Measurements from ENCODE around the gene ATP9B.

The ATP9B gene

GRCh38 chr18:79314838-79315388 is 245.7 kb downstream of the ATP9B start:
- no peak overlapping the region for H3K4ac ChIP-seq (ENCODE audit: low read depth, low read length)
- H3K9ac ChIP-seq (ENCODE audit: low read length): no peak overlapping the region
- no peaks in the 10 kb centered on the region for H3K27me3 ChIP-seq (ENCODE audit: insufficient read depth, low read length, poor library complexity)
- H2AK5ac ChIP-seq (ENCODE audit: low read length): no peak overlapping the region
- no peaks in the 10 kb centered on the region for H3K79me2 ChIP-seq (ENCODE audit: control insufficient read depth, insufficient read depth, low read length)
- H3K36me3 ChIP-seq (ENCODE audit: control insufficient read depth, insufficient read depth, low read length): no peaks in the 10 kb centered on the region
- H4K8ac ChIP-seq (ENCODE audit: low read depth, low read length): no peak overlapping the region
- H3K4me2 ChIP-seq (ENCODE audit: low read length): no peak overlapping the region
- H3K56ac ChIP-seq (ENCODE audit: low read length): no peak overlapping the region
- H3K27ac ChIP-seq (ENCODE audit: low read depth, low read length): no peak overlapping the region
- no peak overlapping the region for H3K4me3 ChIP-seq (ENCODE audit: low read length)
- no peak overlapping the region for H2BK120ac ChIP-seq (ENCODE audit: low read depth, low read length)
- no peaks in the 10 kb centered on the region for H3K4me1 ChIP-seq (ENCODE audit: control insufficient read depth, low read depth, low read length)
- no peak overlapping the region for H2BK15ac ChIP-seq (replicated peaks; ENCODE audit: low read depth)
- DNase-seq: no peak
- no peaks in the 10 kb centered on the region for H3K79me1 ChIP-seq (ENCODE audit: low read length)
- H2BK5ac ChIP-seq (ENCODE audit: low read length): no peak overlapping the region
- H3K18ac ChIP-seq (ENCODE audit: low read length): no peak overlapping the region
- no peak overlapping the region for H4K5ac ChIP-seq (ENCODE audit: low read length)
- no CpG with 5 or more reads among the region's 12 CpGs for WGBS (ENCODE audit: extremely low coverage, insufficient coverage, low lambda C conversion rate)
- no peak overlapping the region for H3K23ac ChIP-seq (ENCODE audit: low read length)

- no peak overlapping the region for H4K8ac ChIP-seq (ENCODE audit: low read depth, low read length)
- H4K5ac ChIP-seq (ENCODE audit: low read length): no peak overlapping the region
- H3K23ac ChIP-seq (ENCODE audit: low read length): no peak overlapping the region
- H2BK5ac ChIP-seq (ENCODE audit: low read length): no peak overlapping the region
- H2BK120ac ChIP-seq (ENCODE audit: low read depth, low read length): no peak overlapping the region
- H3K4ac ChIP-seq (ENCODE audit: low read depth, low read length): no peak overlapping the region
- no peak overlapping the region for H3K4me3 ChIP-seq (ENCODE audit: low read length)
- no peak overlapping the region for H2BK15ac ChIP-seq (replicated peaks; ENCODE audit: low read depth)
- no CpG with 5 or more reads among the region's 2 CpGs for WGBS (ENCODE audit: extremely low coverage, insufficient coverage, low lambda C conversion rate)
- no peak overlapping the region for H3K56ac ChIP-seq (ENCODE audit: low read length)
- no peaks in the 10 kb centered on the region for H3K36me3 ChIP-seq (ENCODE audit: control insufficient read depth, insufficient read depth, low read length)
- H3K18ac ChIP-seq (ENCODE audit: low read length): no peak overlapping the region
- no peak for DNase-seq
- H3K79me1 ChIP-seq (ENCODE audit: low read length): no peaks in the 10 kb centered on the region
- no peaks in the 10 kb centered on the region for H3K4me1 ChIP-seq (ENCODE audit: control insufficient read depth, low read depth, low read length)
- no peaks in the 10 kb centered on the region for H3K79me2 ChIP-seq (ENCODE audit: control insufficient read depth, insufficient read depth, low read length)
- no peak overlapping the region for H3K27ac ChIP-seq (ENCODE audit: low read depth, low read length)
- H3K27me3 ChIP-seq (ENCODE audit: insufficient read depth, low read length, poor library complexity): no peaks in the 10 kb centered on the region
- no peak overlapping the region for H3K9ac ChIP-seq (ENCODE audit: low read length)
- no peak overlapping the region for H3K4me2 ChIP-seq (ENCODE audit: low read length)
- no peak overlapping the region for H2AK5ac ChIP-seq (ENCODE audit: low read length)
Measured at GRCh38 chr18:79315596-79315995, 246.4 kb downstream of the ATP9B start.

GRCh38 chr18:79317703-79318102 is 248.5 kb downstream of the ATP9B start:
- Histone ChIP-seq H4K8ac (ENCODE audit: low read depth, low read length) (no peak overlapping the region), H3K79me2 (ENCODE audit: control insufficient read depth, insufficient read depth, low read length) (no peaks in the 10 kb centered on the region), H2BK120ac (ENCODE audit: low read depth, low read length) (no peak overlapping the region), H3K27ac (ENCODE audit: low read depth, low read length) (no peak overlapping the region), H3K4me2 (ENCODE audit: low read length) (no peak overlapping the region), H3K23ac (ENCODE audit: low read length) (no peak overlapping the region), H3K36me3 (ENCODE audit: control insufficient read depth, insufficient read depth, low read length) (no peaks in the 10 kb centered on the region), H2BK15ac (replicated peaks; ENCODE audit: low read depth) (no peak overlapping the region), H3K18ac (ENCODE audit: low read length) (no peak overlapping the region), H3K4me1 (ENCODE audit: control insufficient read depth, low read depth, low read length) (no peaks in the 10 kb centered on the region), H3K4ac (ENCODE audit: low read depth, low read length) (no peak overlapping the region), H2BK5ac (ENCODE audit: low read length) (no peak overlapping the region), H2AK5ac (ENCODE audit: low read length) (no peak overlapping the region), H3K27me3 (ENCODE audit: insufficient read depth, low read length, poor library complexity) (no peaks in the 10 kb centered on the region), H3K56ac (ENCODE audit: low read length) (no peak overlapping the region), H3K9ac (ENCODE audit: low read length) (no peak overlapping the region), H3K79me1 (ENCODE audit: low read length) (no peaks in the 10 kb centered on the region), H3K4me3 (ENCODE audit: low read length) (no peak overlapping the region), H4K5ac (ENCODE audit: low read length) (no peak overlapping the region)
- WGBS (ENCODE audit: extremely low coverage, insufficient coverage, low lambda C conversion rate): no CpG with 5 or more reads among the region's 2 CpGs
- peak; percentile 34 for DNase-seq

GRCh38 chr18:79318142-79318673 is 249.0 kb downstream of the ATP9B start:
- Histone ChIP-seq H2BK120ac (ENCODE audit: low read depth, low read length) (no peak overlapping the region), H3K4ac (ENCODE audit: low read depth, low read length) (no peak overlapping the region), H3K18ac (ENCODE audit: low read length) (no peak overlapping the region), H3K79me2 (ENCODE audit: control insufficient read depth, insufficient read depth, low read length) (no peaks in the 10 kb centered on the region), H3K4me3 (ENCODE audit: low read length) (no peak overlapping the region), H3K4me2 (ENCODE audit: low read length) (no peak overlapping the region), H3K9ac (ENCODE audit: low read length) (no peak overlapping the region), H4K8ac (ENCODE audit: low read depth, low read length) (no peak overlapping the region), H3K27ac (ENCODE audit: low read depth, low read length) (no peak overlapping the region), H4K5ac (ENCODE audit: low read length) (no peak overlapping the region), H3K56ac (ENCODE audit: low read length) (no peak overlapping the region), H2AK5ac (ENCODE audit: low read length) (no peak overlapping the region), H3K36me3 (ENCODE audit: control insufficient read depth, insufficient read depth, low read length) (no peaks in the 10 kb centered on the region), H3K27me3 (ENCODE audit: insufficient read depth, low read length, poor library complexity) (no peaks in the 10 kb centered on the region), H3K4me1 (ENCODE audit: control insufficient read depth, low read depth, low read length) (no peaks in the 10 kb centered on the region), H2BK5ac (ENCODE audit: low read length) (no peak overlapping the region), H3K23ac (ENCODE audit: low read length) (no peak overlapping the region), H3K79me1 (ENCODE audit: low read length) (no peaks in the 10 kb centered on the region), H2BK15ac (replicated peaks; ENCODE audit: low read depth) (no peak overlapping the region)
- no CpG with 5 or more reads among the region's 9 CpGs for WGBS (ENCODE audit: extremely low coverage, insufficient coverage, low lambda C conversion rate)
- no peak for DNase-seq

GRCh38 chr18:79320216-79320850 is 251.1 kb downstream of the ATP9B start:
- Histone ChIP-seq H3K4ac (ENCODE audit: low read depth, low read length) (no peak overlapping the region), H2BK120ac (ENCODE audit: low read depth, low read length) (no peak overlapping the region), H3K27ac (ENCODE audit: low read depth, low read length) (no peak overlapping the region), H2BK5ac (ENCODE audit: low read length) (no peak overlapping the region), H3K4me2 (ENCODE audit: low read length) (no peak overlapping the region), H3K23ac (ENCODE audit: low read length) (no peak overlapping the region), H3K9ac (ENCODE audit: low read length) (no peak overlapping the region), H3K36me3 (ENCODE audit: control insufficient read depth, insufficient read depth, low read length) (no peaks in the 10 kb centered on the region), H3K79me1 (ENCODE audit: low read length) (no peaks in the 10 kb centered on the region), H3K27me3 (ENCODE audit: insufficient read depth, low read length, poor library complexity) (no peaks in the 10 kb centered on the region), H4K5ac (ENCODE audit: low read length) (no peak overlapping the region), H2AK5ac (ENCODE audit: low read length) (no peak overlapping the region), H3K4me3 (ENCODE audit: low read length) (no peak overlapping the region), H4K8ac (ENCODE audit: low read depth, low read length) (no peak overlapping the region), H3K56ac (ENCODE audit: low read length) (no peak overlapping the region), H3K4me1 (ENCODE audit: control insufficient read depth, low read depth, low read length) (no peaks in the 10 kb centered on the region), H3K18ac (ENCODE audit: low read length) (no peak overlapping the region), H3K79me2 (ENCODE audit: control insufficient read depth, insufficient read depth, low read length) (no peaks in the 10 kb centered on the region), H2BK15ac (replicated peaks; ENCODE audit: low read depth) (no peak overlapping the region)
- no CpG with 5 or more reads among the region's 15 CpGs for WGBS (ENCODE audit: extremely low coverage, insufficient coverage, low lambda C conversion rate)
- DNase-seq: no peak
